ENCODE measurements around the gene STARD7. TPM values are rescaled to one million over a fixed set of nuclear protein-coding genes. Genes with fewer than 3 reads are reported as not detected.

The STARD7 gene
- total RNA-seq, 1 donor from 2014 or later: 158 TPM

DNA sequence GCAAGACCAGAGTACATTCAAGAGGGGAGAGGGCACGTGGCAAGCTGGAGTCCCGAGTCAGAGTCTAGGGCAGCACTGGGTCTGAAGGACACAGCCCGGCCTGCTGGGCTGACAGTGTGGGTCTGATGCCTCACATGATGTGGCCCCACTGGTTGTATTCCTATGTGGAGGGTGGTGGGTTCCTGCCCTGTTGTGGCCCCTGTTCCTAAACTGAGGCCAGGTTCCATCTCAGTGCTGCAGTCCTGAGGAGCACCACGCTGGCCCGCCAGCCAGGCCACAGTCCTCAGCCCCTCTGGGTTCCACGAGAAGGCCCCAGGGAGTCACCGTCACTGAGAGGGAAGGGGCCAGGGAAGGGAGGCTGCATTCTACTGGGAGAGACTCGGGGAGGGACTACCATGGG is 43.9 kb upstream of the STARD7 start:
- H3K9me3 Mint-ChIP-seq: no peaks in the 10 kb centered on the region
- TF ChIP-seq CTCF (IDR thresholded peaks at IDR 0.05): no peak
- POLR2A ChIA-PET: interaction anchor here (0.5 to 0.6 kb wide), 3 partner anchors 9 to 227 kb away, joined by 3 to 11 read pairs (median 5); no protein-coding TSS in a partner anchor
- H3K4me3 Mint-ChIP-seq: no peak overlapping the region
- intact Hi-C loops (cut with micrococcal nuclease): no loop called here
- no peaks in the 10 kb centered on the region for H3K27me3 Mint-ChIP-seq
- no peak overlapping the region for H3K27ac Mint-ChIP-seq
- peaks cover 65% of the 10 kb centered on the region for H3K36me3 Mint-ChIP-seq (ENCODE audit: low read depth)
- DNase-seq (no peak), ATAC-seq (ENCODE audit: low read depth) (no peak)
- CTCF ChIA-PET: no interaction called here
- peaks cover 33% of the 10 kb centered on the region for H3K4me1 Mint-ChIP-seq

GRCh38 chr2:96251721-96252292 is 43.2 kb upstream of the STARD7 start:
- Mint-ChIP-seq H3K36me3 (ENCODE audit: low read depth) (peaks cover 64% of the 10 kb centered on the region), H3K4me1 (peaks cover 30% of the 10 kb centered on the region), H3K27me3 (no peaks in the 10 kb centered on the region), H3K4me3 (no peak overlapping the region), H3K9me3 (no peaks in the 10 kb centered on the region), H3K27ac (no peak overlapping the region)
- intact Hi-C loops (cut with micrococcal nuclease): no loop called here
- ChIA-PET POLR2A (interaction anchor here (0.6 kb wide), 1 partner anchor 9 kb away, joined by 3 read pairs; no protein-coding TSS in a partner anchor), CTCF (no interaction called here)
- no peak for TF ChIP-seq CTCF (IDR thresholded peaks at IDR 0.05)
- no peak for DNase-seq
- ATAC-seq (ENCODE audit: low read depth): no peak

DNA sequence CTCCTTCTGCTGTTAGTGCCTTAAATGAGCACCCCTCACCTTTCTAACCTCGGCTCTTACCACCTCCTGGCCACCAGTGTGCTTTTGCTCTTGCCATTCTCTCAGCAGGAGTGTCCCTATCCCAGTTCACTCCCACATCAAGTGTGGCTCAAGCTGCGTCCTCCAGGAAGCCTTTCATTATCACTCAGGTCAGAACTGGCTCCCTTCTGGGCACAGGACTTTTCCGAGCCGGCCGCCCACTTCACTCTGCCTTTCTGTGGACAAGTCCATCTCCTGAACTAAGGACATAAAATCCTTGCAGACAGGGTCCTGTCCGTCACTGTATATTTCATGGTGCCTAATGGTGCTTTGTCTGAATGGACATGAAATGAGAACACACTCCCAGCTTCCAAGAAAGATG is 41.6 kb upstream of the STARD7 start:
- no peaks in the 10 kb centered on the region for H3K9me3 Mint-ChIP-seq
- POLR2A ChIA-PET: interaction anchor here (1.2 kb wide), 2 partner anchors 8 to 16 kb away, joined by 3 to 5 read pairs; no protein-coding TSS in a partner anchor
- ATAC-seq (ENCODE audit: low read depth) (no peak), DNase-seq (no peak)
- H3K36me3 Mint-ChIP-seq (ENCODE audit: low read depth): peaks cover 55% of the 10 kb centered on the region
- no peak for TF ChIP-seq CTCF (IDR thresholded peaks at IDR 0.05)
- no peaks in the 10 kb centered on the region for H3K27me3 Mint-ChIP-seq
- H3K4me1 Mint-ChIP-seq: peaks cover 29% of the 10 kb centered on the region
- no peak overlapping the region for H3K4me3 Mint-ChIP-seq
- intact Hi-C loops (cut with micrococcal nuclease): no loop called here
- CTCF ChIA-PET: interaction anchor here (0.7 kb wide), 1 partner anchor 17 kb away, joined by 3 read pairs; no protein-coding TSS in a partner anchor
- H3K27ac Mint-ChIP-seq: no peak overlapping the region

- no peaks in the 10 kb centered on the region for H3K27me3 Mint-ChIP-seq
- H3K9me3 Mint-ChIP-seq: no peaks in the 10 kb centered on the region
- ATAC-seq (ENCODE audit: low read depth) (no peak), DNase-seq (no peak)
- H3K36me3 Mint-ChIP-seq (ENCODE audit: low read depth): peaks cover 49% of the 10 kb centered on the region
- POLR2A ChIA-PET: no interaction called here
- intact Hi-C loops (cut with micrococcal nuclease): no loop called here
- no peak overlapping the region for H3K4me3 Mint-ChIP-seq
- H3K27ac Mint-ChIP-seq: no peak overlapping the region
- CTCF ChIA-PET: no interaction called here
- H3K4me1 Mint-ChIP-seq: peaks cover 27% of the 10 kb centered on the region
- TF ChIP-seq CTCF (IDR thresholded peaks at IDR 0.05): no peak
These were observed 41.0 kb upstream of the STARD7 start for GRCh38 chr2:96249654-96250053.

- Mint-ChIP-seq H3K27me3 (no peaks in the 10 kb centered on the region), H3K4me3 (no peak overlapping the region), H3K36me3 (ENCODE audit: low read depth) (peaks cover 39% of the 10 kb centered on the region), H3K27ac (peak overlapping the region; percentile 30), H3K9me3 (no peaks in the 10 kb centered on the region), H3K4me1 (peaks cover 28% of the 10 kb centered on the region)
- TF ChIP-seq CTCF (IDR thresholded peaks at IDR 0.05): no peak
- ATAC-seq (ENCODE audit: low read depth) (no peak), DNase-seq (no peak)
- ChIA-PET POLR2A (interaction anchor here (0.9 to 1.3 kb wide), 2 partner anchors 10 to 47 kb away, joined by 3 to 4 read pairs; no protein-coding TSS in a partner anchor), CTCF (no interaction called here)
- intact Hi-C loops (cut with micrococcal nuclease): no loop called here
These were observed 40.0 kb upstream of the STARD7 start for GRCh38 chr2:96248624-96249023.

Measured in activated B cell treated with CpG ODN at 0.5 μM for 24 hours (primary cell).